OCI-LY3 (cell line): ENCODE data around the gene ANKLE1.
A peak's percentile ranks its signal among the peaks of the same experiment; 100 is the strongest.

Source experiments
- H2AFZ ChIP-seq: fragments of 200-600, 300-600 bp; shearing (Covaris generic); 2 replicates; pipeline ENCODE4 v1.6.0; 2014; ENCODE audit warnings: antibody characterized with exemption, low read depth, low read length
- H3K27ac ChIP-seq: fragments of 200-600, 300-600 bp; sonication (generic); 2 replicates; pipeline ENCODE4 v1.5.1; 2014; ENCODE audit warnings: mild to moderate bottlenecking, low read length, moderate library complexity, mixed read lengths
- H3K27me3 ChIP-seq: fragments of 200-600, 300-600 bp; sonication (generic); 2 replicates; pipeline ENCODE4 v1.6.1; 2014; ENCODE audit warnings: low read depth, low read length, mixed read lengths
- H3K36me3 ChIP-seq: fragments of 200-600, 300-600 bp; sonication (generic); replicated peaks from 2 replicates; pipeline ENCODE3; 2014; ENCODE audit warnings: low read depth, low read length, mixed read lengths
- H3K4me1 ChIP-seq: fragments of 300-600, 200-600 bp; sonication (generic); 2 replicates; pipeline ENCODE4 v1.6.1; 2014; ENCODE audit warnings: low read length, mixed read lengths
- H3K4me2 ChIP-seq: fragments of 200-600, 300-600 bp; sonication (generic); 2 replicates; pipeline ENCODE4 v1.6.1; 2014; ENCODE audit warnings: low read length, mixed read lengths
- H3K4me3 ChIP-seq: fragments of 300-600, 200-600 bp; sonication (generic); 2 replicates; pipeline ENCODE4 v1.5.1; 2014; ENCODE audit warnings: antibody characterized with exemption, mild to moderate bottlenecking, low read length, moderate library complexity
- H3K79me2 ChIP-seq: fragments of 300-600, 200-600 bp; shearing (Covaris generic); 2 replicates; pipeline ENCODE4 v1.6.1; 2014; ENCODE audit warnings: mild to moderate bottlenecking, low read length, mixed read lengths
- H3K9ac ChIP-seq: fragments of 300-600, 200-600 bp; shearing (Covaris generic); 2 replicates; pipeline ENCODE4 v1.6.0; 2014; ENCODE audit warnings: mild to moderate bottlenecking, low read length, moderate library complexity
- H3K9me3 ChIP-seq: fragments of 200-600, 300-600 bp; shearing (Covaris generic); 2 replicates; pipeline ENCODE4 v1.6.1; 2014; ENCODE audit warnings: low read length, mixed read lengths; ENCODE audit not compliant: insufficient read depth
- H4K20me1 ChIP-seq: fragments of 200-600, 300-600 bp; sonication (generic); 2 replicates; pipeline ENCODE4 v1.6.1; 2016; ENCODE audit warnings: low read length, mixed read lengths; ENCODE audit not compliant: insufficient read depth
- EZH2phosphoT487 ChIP-seq: fragments of 200-600 bp; shearing (Covaris generic); IDR thresholded peaks from 2 replicates; pipeline ENCODE4 v1.6.1; 2018; ENCODE audit warnings: antibody characterized with exemption, mixed run types, low read depth
- TF ChIP-seq, protein P1 (sequence below): fragments of 200-600, 300-600 bp; sonication (generic); IDR thresholded peaks from 2 replicates; pipeline ENCODE4 v1.5.1; 2014; ENCODE audit warnings: antibody characterized with exemption, low read length, low read depth

ANKLE1 gene

DNA sequence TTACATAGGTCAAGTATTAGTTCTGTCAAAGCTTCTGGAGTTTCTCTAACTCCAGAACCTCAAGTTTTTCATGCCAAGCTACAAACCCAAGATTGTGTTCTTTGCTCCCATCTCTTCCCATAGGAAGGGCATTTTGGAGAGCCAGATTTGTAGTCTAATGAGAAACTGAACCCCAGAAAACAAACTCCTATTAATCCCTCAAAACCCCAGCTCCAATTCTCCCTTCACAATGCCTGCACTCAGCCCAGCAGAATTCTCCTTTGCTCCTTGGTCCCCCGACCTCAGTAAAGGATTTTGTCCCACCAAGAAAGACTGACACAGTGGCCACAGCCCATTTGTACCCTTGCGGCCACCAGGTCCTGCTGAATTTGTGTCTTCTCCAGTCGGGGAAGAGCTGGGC, 25.6 kb upstream of the ANKLE1 start:
- Histone ChIP-seq H3K27me3 (no peaks in the 10 kb centered on the region), H3K27ac (no peak overlapping the region), H3K9ac (no peak overlapping the region), H3K36me3 (no peaks in the 10 kb centered on the region), H2AFZ (no peak overlapping the region), H3K79me2 (no peaks in the 10 kb centered on the region), H4K20me1 (no peaks in the 10 kb centered on the region), H3K4me1 (peaks cover 6% of the 10 kb centered on the region), H3K4me3 (no peak overlapping the region), H3K9me3 (no peaks in the 10 kb centered on the region), H3K4me2 (no peak overlapping the region)
- TF ChIP-seq, protein P1, sequence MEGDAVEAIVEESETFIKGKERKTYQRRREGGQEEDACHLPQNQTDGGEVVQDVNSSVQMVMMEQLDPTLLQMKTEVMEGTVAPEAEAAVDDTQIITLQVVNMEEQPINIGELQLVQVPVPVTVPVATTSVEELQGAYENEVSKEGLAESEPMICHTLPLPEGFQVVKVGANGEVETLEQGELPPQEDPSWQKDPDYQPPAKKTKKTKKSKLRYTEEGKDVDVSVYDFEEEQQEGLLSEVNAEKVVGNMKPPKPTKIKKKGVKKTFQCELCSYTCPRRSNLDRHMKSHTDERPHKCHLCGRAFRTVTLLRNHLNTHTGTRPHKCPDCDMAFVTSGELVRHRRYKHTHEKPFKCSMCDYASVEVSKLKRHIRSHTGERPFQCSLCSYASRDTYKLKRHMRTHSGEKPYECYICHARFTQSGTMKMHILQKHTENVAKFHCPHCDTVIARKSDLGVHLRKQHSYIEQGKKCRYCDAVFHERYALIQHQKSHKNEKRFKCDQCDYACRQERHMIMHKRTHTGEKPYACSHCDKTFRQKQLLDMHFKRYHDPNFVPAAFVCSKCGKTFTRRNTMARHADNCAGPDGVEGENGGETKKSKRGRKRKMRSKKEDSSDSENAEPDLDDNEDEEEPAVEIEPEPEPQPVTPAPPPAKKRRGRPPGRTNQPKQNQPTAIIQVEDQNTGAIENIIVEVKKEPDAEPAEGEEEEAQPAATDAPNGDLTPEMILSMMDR, result no peak
- TF ChIP-seq EZH2phosphoT487, result no peak

DNA sequence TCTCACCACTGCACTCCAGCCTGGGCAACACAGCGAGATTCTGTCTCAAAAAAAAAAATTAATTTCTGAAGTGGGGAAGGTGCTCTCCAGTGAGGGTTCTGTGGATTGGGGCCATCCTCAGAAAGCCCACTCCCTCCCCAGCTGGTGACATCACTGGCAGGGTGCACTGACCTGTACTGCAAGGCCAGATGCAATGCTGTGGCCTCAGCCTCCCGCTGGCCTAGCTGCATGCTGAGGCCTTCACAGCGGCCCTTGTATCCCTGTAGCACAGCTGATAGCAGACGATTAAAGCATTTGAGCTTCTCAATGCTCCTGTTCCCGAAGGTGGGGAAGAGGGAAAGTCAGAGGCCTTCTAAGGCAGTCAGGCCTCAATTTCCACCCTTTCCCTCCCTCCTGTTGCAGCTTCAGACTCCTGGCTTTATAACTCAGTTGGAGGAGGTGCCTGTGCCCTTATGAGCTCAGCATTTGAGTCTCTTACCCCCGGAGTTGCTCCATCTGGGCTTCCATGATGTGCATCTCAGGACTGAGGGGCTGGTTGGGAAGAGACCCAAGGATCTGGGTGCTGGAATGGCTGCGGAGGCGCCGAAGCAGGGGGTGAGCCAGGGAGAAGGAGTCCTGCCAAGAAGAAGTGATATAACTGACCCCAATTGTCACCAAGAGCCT, 22.5 kb upstream of the ANKLE1 start:
- Histone ChIP-seq H3K36me3 (no peaks in the 10 kb centered on the region), H3K4me2 (no peak overlapping the region), H4K20me1 (no peaks in the 10 kb centered on the region), H3K79me2 (no peaks in the 10 kb centered on the region), H3K9ac (no peak overlapping the region), H3K27ac (no peak overlapping the region), H3K4me3 (no peak overlapping the region), H3K4me1 (peaks cover 6% of the 10 kb centered on the region), H3K27me3 (no peaks in the 10 kb centered on the region), H2AFZ (no peak overlapping the region), H3K9me3 (no peaks in the 10 kb centered on the region)
- no peak for TF ChIP-seq EZH2phosphoT487
- TF ChIP-seq, protein P1, result no peak

DNA sequence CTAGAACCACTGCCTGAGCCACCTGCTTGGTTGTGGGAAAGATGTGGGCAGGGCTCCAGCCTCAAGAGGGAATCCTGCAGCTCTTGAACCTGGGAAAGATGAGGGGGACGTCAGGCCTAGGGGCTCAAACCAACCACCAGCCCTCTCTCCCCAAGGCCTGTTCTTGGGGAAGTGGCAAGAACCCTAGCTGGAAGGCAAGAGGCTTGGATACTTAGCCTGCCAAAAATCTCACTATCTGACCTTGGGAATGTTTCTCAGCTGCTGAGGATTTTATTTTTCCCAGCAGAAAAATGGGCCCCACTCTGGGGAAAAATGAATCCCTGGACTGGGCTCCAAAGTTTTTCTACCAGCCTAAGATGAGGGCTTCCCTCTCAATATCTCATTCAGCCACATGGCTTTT, 21.8 kb upstream of the ANKLE1 start:
- Histone ChIP-seq H3K9ac (no peak overlapping the region), H3K79me2 (no peaks in the 10 kb centered on the region)
- TF ChIP-seq EZH2phosphoT487, result no peak
- TF ChIP-seq, protein P1, result no peak

DNA sequence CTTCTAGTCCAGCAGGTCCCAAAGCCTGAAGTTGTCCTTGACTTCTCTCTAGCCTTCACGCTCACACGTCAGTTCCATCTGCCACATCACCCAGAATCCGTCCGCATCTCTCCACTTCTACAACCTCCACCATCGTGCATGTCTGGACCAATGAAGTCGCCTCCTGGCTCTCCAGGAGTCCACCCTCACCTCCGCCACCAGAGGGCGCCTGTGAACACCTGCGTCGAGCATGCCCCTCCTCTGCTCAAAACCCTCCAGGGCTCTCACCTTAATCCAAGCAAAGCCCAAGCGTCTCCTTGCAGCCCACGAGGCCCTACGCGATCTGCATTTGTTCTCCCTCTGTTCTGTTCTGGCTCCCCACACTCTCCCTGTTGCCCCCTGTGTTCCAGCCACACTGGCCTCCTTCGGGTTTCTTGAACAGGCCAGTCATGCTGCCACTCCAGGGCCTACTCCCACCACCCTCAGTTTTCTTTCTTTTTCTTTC, 20.8 kb upstream of the ANKLE1 start:
- no peaks in the 10 kb centered on the region for H4K20me1 ChIP-seq
- H3K27ac ChIP-seq, result no peak overlapping the region
- H2AFZ ChIP-seq, result peak overlapping the region; percentile 91
- H3K9me3 ChIP-seq, result no peaks in the 10 kb centered on the region
- peak overlapping the region; percentile 62 for H3K4me2 ChIP-seq
- H3K9ac ChIP-seq, result no peak overlapping the region
- no peak for TF ChIP-seq EZH2phosphoT487
- TF ChIP-seq, protein P1, result peak; percentile 97
- H3K4me3 ChIP-seq, result peak overlapping the region; percentile 37
- no peaks in the 10 kb centered on the region for H3K36me3 ChIP-seq
- H3K27me3 ChIP-seq, result no peaks in the 10 kb centered on the region
- H3K4me1 ChIP-seq, result peaks cover 6% of the 10 kb centered on the region
- no peaks in the 10 kb centered on the region for H3K79me2 ChIP-seq

More for the DNA sequence above, 21.8 kb upstream of the ANKLE1 start:
- H3K4me2 ChIP-seq, result no peak overlapping the region
- no peaks in the 10 kb centered on the region for H3K27me3 ChIP-seq
- peaks cover 6% of the 10 kb centered on the region for H3K4me1 ChIP-seq
- H3K27ac ChIP-seq, result no peak overlapping the region
- no peak overlapping the region for H2AFZ ChIP-seq
- no peaks in the 10 kb centered on the region for H3K9me3 ChIP-seq
- no peaks in the 10 kb centered on the region for H3K36me3 ChIP-seq
- no peaks in the 10 kb centered on the region for H4K20me1 ChIP-seq
- no peak overlapping the region for H3K4me3 ChIP-seq
